ENCODE results near the gene CMC2.

Gene CMC2

DNA sequence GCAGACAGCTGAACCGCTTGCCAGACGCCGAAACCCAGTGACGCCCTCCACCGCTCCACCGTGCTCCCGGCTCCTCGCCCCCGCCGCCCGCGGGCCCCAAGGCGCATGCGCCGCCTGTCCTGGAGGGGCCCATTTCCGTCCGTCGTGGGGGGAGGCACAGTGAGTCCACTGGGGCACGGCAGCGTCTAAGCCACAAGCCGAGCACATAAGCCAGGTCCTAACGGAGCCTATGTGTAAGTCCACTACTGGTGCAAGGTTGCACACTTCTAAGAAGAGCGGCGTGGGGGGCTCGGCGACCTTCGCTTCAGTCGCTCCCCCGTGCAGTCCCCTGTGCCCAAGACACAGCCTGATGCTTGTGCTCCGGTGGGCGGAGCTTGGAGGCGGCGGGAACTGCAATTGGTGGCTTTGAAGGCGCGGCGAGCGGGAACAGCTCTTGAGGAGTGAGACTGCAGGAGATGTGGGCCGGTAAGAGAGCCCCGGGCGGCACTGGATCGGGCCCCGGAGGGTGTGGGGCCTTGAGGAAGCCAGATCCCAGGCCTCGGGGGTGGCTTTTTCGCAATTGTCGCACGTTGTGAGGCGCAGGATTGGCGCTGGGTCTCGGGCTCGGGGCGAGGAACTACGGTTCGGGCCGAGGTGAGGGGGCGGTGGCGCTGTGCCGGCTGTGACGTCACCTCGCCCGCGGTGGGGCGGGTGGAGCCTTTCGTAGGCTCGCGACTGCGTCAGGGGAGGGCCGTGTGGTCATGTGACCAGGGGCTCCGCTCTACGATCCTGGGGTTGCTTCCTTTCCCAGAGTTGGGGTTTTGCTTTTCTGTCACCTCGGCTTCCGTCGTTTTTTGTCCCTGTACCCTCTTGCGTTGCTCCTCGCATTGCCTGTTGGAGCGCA is at the start of gene CMC2, which contains the start of gene CENPN:
Gene CMC2 (minus strand): TSS at position 73 of the 883 bp plus-strand sequence. CDS start 9,491 bp downstream, outside the sequence.
Gene CENPN (plus strand): TSS at position 402 of the 883 bp plus-strand sequence. CDS start 4,726 bp downstream, outside the sequence.
- DNase-seq = peak; percentile 91

GRCh38 chr16:81053761-81054160 is 47.1 kb upstream of the CMC2 start:
- DNase-seq = no peak

GRCh38 chr16:81042821-81043220 is 36.1 kb upstream of the CMC2 start:
- DNase-seq = no peak

- DNase-seq = no peak
Observed at GRCh38 chr16:81041696-81042095, 35.0 kb upstream of the CMC2 start.

DNA sequence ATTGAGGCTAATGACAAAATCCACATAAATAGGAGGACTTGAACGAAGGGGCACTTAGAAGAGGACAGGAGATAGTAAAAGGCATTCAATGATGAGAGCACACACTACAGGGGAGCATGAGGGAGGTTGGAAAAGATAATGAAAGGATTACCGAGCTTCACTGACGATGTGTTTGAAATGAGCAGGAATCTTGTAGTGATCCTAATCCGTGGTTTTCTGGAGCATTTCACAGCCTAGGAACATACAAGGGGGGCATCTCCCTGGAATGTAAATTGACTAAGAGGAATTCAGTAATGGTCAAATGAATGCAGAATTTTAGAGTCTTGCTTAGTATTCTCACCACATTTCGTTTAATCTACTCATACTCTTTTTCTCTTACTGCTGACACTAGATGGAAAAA is 34.2 kb upstream of the CMC2 start:
- DNase-seq = no peak

DNA sequence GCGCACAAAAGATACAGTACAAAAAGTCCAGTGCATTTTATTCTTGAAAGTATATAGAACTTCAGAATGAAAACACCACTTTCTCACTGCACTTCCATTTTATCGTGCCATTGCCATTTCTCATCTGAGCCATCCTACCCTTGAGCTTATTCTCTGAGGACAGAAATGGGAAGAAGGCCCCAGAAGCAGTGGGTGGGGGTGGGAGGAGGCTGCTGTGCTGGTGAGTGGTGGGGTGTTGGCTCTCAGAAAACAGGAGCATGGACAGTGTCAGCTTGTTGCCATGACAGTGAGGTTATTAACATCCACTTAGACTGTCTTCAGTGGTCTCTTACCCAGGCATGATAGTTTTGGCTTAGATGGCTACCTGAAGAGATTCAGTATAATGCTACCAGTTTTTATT is 33.4 kb upstream of the CMC2 start:
- no peak for DNase-seq

DNA sequence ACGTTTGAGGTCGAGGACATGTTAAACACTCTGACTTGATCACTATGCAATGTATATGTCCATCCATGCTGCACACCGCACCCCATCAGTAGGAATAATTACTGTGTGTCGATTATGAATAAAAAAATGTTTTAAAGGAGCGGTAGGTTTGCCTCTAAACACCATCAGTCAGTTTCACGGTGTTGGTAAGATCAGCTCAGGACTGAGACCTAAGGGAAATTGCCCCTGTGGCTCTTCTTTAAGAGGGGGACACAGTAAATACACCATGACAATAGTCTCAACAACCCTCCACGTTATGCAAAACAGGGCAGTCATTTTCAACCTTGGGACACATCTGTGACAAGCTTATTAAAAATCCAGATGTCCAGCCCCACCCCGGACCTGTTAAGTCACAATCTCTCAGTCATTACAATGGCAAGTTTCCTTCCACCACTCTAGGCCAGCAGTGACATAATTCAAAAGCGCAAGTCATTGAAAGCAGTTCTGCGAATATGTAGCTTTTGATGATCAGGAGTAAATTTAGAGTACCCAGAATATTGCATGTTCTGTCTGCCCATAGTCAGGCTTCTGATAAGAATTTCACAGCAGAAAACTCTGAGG is 30.2 kb upstream of the CMC2 start:
- no peak for DNase-seq

GRCh38 chr16:81035975-81036750 is 29.5 kb upstream of the CMC2 start:
- DNase-seq = no peak

DNA sequence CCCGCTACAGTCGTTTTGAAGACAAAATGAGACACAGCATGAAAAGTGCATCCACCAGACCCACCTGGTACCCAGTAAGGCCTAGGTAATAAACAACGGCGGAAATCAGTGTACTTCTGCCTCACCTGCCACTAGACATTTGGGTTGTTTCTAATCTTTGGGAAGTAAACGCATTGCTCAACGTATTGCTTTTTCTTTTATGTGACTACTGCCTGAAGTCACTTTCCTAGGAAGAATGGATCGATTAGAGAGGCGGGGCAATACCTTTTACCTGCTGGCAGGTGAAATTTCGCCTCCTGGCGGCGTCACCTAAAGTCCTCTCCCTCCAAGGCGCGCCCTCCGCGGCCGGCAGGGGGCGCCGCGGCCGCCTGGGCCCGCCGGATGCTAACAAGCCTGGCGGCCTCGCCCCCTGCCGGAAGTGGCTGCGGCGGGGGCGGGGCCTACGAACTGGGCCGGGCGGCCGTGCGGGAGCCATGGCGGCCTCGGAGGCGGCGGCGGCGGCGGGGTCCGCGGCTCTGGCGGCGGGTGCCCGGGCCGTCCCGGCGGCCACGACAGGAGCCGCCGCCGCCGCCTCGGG is 28.8 kb upstream of the CMC2 start, which contains the start of gene ATMIN:
Gene ATMIN (plus strand): TSS at position 445 of the 577 bp plus-strand sequence. CDS start 29 bp downstream, at position 474.
- DNase-seq = peak; percentile 75

GRCh38 chr16:81029930-81030604 is 23.4 kb upstream of the CMC2 start:
- no peak for DNase-seq

DNA sequence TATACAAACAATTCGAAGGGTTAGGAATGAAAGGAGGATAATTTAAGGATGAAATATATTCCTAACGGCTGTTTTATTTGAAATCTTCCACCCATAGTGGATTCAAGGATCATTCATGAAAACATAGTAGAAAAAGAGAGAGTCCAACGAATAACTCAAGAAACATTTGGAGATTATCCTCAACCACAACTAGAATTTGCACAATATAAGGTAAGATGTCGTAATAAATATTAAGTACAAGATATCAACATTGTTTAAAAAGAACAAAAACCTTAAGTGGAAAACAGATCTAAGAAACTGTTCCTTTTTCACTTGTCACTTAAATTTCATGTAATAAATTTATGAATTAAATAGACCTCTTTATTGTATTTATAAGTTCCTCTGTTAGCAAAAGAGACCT is 19.7 kb upstream of the CMC2 start:
- no peak for DNase-seq

DNA sequence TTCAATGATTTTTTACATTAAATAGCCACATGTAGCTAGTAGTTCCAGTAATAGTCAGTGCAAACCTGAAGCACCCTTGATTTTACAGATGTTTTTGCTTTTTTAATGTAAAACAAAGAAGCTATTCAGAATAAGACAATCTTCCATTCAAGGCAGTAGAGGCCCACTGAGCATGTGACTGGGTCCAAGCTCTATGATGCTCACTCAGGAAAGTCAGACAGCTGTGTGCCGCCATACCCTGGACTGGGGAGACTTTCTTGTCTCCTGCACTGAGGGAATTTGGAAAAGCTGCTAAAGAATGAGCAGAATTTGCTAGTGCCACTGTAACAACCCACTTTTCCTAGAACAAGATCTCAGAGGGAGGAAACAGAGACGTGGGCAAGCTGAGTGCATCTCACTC is 11.8 kb upstream of the CMC2 start:
- DNase-seq = no peak

DNA sequence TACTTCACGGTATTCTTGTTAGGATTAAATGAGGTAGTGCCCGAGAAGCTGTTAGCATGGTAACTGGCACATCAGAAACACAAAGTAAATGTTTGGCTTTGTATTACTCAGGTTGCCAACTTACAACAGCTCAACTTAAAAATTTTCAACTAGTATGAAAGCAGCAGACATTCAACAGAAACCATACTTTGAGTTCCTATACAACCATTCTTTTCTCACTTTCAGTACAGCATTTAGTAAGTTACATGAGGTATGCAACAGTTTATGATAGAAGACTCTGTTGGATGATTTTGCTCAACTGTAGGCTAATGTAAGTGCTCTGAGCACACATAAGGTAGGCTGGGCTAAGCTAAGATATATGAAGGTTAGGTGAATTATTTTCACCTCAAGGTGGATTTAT is 8.0 kb upstream of the CMC2 start:
- no peak for DNase-seq

DNA sequence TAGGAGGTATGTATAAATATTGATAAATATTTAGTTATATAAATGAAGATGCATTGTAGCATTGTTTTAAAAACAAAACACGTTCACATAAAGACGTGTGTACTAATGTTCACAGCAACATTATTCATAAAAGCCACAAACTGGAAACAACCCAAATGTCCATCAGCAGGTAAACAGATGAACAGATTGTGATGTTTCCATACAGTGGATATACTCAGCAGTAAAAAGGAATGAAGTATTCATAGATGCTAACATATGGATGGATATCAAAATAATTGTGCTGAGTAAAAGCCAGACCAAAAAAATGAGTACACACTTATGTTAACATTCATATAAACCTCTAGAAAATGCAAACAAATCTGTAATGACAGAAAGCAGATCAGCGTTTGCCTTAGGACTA is 6.3 kb upstream of the CMC2 start:
- no peak for DNase-seq

- DNase-seq = no peak
Observed at GRCh38 chr16:81008505-81008789, 1.8 kb upstream of the CMC2 start.

DNA sequence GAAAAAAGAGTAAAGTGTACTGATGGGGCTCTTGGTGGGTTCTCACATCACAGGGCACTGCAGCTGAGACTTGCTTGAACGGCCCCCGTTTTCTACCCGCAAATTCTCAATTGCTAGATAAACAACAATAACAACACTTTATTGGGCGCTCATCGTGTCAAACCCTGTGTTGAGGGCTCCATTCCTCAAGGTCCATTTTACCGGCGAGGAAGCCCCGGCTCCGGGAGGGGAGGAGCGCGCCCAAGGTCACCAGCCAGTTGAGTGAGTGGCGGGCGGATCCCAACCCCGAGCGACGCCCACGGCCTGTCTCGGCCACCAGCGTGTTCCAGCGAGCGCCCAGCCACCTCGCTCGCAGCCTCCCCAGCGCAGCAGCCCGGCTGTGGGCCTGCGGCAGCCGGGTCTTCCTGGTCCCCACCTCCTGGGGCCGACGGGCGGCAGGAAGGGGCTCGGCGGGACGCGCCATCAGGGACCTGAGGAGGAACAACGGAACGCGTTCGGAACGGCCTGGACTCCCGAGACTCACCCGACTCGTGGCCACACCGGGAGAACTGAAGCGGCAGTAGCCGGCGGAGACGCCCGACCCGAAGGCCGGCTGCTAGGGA is 373 bp downstream of the CMC2 start:
- DNase-seq = no peak

DNA sequence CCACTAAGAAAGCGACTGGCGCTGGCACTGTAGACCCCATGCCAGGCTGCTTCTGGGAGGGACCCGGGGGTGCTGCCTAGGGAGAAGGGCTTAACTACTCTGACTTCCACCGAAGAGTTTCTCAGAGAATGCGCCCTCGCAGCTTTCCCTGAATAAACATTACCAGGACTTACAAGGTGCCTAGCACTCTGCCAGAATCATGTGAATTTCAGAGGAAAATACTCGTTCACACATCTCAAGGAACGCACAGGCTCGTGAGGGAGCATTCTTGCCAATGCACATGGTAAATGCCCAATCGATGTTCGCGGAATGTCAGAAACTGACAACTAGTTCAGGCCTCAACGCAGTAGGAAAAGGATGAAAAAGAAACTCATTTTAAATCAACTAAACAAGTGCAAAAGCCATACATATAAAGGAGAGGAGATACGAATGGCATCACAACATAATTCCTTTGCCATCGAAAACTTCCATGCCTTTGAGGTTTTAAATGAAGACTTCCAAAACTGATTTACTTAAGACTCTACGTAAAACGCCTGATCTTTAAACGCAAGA is 999 bp downstream of the CMC2 start:
- no peak for DNase-seq

GRCh38 chr16:81004646-81005353 is 1.9 kb downstream of the CMC2 start:
- peak; percentile 47 for DNase-seq

DNA sequence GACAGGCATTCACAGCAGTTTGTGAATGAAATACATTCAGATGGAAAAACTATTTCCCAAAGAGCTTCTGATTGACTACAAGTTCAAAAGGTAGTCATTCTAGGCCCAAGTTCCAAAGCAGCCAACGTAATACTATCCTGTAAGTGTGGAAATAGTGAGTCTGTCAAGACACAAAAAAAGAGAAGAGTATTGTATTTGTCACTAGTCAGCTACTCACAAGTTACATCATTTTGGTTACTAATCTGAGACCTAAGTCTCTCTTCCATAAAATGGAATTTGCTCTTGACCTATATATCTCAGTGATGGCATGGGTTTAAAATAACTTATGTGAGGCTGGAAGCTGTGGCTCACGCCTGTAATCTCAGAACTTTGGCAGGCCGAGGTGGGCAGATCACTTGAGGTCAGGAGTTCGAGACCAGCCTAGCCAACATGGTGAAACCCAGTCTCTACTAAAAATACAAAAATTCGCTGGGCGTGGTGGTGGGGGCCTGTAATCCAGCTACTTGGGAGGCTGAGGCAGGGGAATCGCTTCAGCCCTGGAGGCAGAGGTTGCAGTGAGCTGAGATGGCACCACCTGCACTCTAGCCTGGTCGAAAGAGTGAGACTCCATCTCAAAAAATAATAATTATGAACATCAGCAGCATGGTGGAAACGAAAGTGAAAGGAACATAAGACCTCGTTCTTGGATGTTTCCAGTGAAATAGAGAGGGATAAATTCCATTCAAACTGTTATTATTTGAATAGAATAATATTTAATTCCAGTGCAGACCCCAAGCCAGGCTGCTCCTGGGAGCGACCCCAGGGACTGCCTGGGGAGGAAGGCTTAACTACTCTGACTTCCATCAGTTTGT is 2.9 kb downstream of the CMC2 start:
- DNase-seq = no peak

- DNase-seq = no peak
Observed at GRCh38 chr16:81003064-81003463, 3.6 kb downstream of the CMC2 start.
